DOHH2 (cell line): Measurements from ENCODE around the gene NTMT1.

Source experiments
- EZH2phosphoT487 ChIP-seq: fragments of 200-600 bp; sonication (generic); IDR thresholded peaks from 2 replicates; pipeline ENCODE4 v1.6.1; 2017; ENCODE audit warnings: borderline replicate concordance, mild to moderate bottlenecking, antibody characterized with exemption, low read length, moderate library complexity, mixed read lengths
- TF ChIP-seq, protein P1 (sequence below): fragments of 200-600 bp; sonication (generic); IDR thresholded peaks from one replicate; pipeline ENCODE4 v1.5.1; 2014; ENCODE audit warnings: antibody characterized with exemption, mild to moderate bottlenecking, low read depth, low read length; ENCODE audit not compliant: poor library complexity, severe bottlenecking

GRCh38 chr9:129626079-129626624 is at the start of gene NTMT1:
- TF ChIP-seq, protein P1, sequence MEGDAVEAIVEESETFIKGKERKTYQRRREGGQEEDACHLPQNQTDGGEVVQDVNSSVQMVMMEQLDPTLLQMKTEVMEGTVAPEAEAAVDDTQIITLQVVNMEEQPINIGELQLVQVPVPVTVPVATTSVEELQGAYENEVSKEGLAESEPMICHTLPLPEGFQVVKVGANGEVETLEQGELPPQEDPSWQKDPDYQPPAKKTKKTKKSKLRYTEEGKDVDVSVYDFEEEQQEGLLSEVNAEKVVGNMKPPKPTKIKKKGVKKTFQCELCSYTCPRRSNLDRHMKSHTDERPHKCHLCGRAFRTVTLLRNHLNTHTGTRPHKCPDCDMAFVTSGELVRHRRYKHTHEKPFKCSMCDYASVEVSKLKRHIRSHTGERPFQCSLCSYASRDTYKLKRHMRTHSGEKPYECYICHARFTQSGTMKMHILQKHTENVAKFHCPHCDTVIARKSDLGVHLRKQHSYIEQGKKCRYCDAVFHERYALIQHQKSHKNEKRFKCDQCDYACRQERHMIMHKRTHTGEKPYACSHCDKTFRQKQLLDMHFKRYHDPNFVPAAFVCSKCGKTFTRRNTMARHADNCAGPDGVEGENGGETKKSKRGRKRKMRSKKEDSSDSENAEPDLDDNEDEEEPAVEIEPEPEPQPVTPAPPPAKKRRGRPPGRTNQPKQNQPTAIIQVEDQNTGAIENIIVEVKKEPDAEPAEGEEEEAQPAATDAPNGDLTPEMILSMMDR: no peak
- no peak for TF ChIP-seq EZH2phosphoT487
